ENCODE data around the gene ANKRD16. TPM values are rescaled to one million over a fixed set of nuclear protein-coding genes. Genes with fewer than 3 reads are reported as not detected.

ANKRD16 gene
- total RNA-seq, 1 donor from 2014 or later: 4.9 TPM

DNA sequence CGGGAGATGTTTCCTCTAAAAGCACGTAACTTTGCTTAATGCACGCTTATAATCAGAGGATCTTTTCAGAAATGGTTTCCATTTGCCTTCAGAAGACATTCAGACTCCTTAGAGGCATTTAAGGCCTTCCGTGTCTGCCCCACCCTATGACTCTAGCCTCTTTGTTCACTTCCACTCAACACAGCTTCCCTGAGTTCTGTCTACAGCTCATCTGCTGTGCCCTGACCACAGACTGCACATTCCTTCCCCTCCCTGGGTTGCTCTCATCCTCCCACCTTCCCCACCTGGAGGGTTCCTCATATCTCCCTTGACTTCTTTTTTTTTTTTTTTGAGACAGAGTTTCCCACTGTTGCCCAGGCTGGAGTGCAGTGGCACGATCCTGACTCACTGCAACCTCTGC lies 17.0 kb upstream of the ANKRD16 start:
- H3K36me3 Mint-ChIP-seq (ENCODE audit: low read depth, unreplicated experiment): peaks cover 30% of the 10 kb centered on the region
- H3K27me3 Mint-ChIP-seq (ENCODE audit: low read depth, unreplicated experiment): no peaks in the 10 kb centered on the region
- Histone ChIP-seq H3K4me3 (ENCODE audit: insufficient read depth, low read depth, low read length) (no peak overlapping the region), H3K27me3 (ENCODE audit: insufficient read depth, low read length) (no peaks in the 10 kb centered on the region), H3K27ac (ENCODE audit: low read depth, low read length) (no peak overlapping the region), H3K36me3 (ENCODE audit: insufficient read depth, low read length) (peaks cover 26% of the 10 kb centered on the region), H4K20me1 (ENCODE audit: insufficient read depth, low read length) (peaks cover 28% of the 10 kb centered on the region), H3K9me3 (ENCODE audit: insufficient read depth, low read depth, low read length) (no peaks in the 10 kb centered on the region), H3K9ac (ENCODE audit: low read length) (no peak overlapping the region), H2AFZ (ENCODE audit: low read depth, low read length) (no peak overlapping the region), H3K4me2 (ENCODE audit: low read length) (no peak overlapping the region), H3K4me1 (ENCODE audit: insufficient read depth, low read length) (no peaks in the 10 kb centered on the region), H3K79me2 (ENCODE audit: insufficient read depth, low read length) (peaks cover 37% of the 10 kb centered on the region)
- no peaks in the 10 kb centered on the region for H3K9me3 Mint-ChIP-seq (ENCODE audit: unreplicated experiment)
- no peak for FAIRE-seq
- peaks cover 6% of the 10 kb centered on the region for H3K4me1 Mint-ChIP-seq (ENCODE audit: low read depth, unreplicated experiment)
- DNase-seq (ENCODE audit: low read depth): no peak
- H3K27ac Mint-ChIP-seq (ENCODE audit: unreplicated experiment): no peak overlapping the region
- H3K4me3 Mint-ChIP-seq (ENCODE audit: unreplicated experiment): no peak overlapping the region
- no peak for TF ChIP-seq EZH2 (IDR thresholded peaks at IDR 0.05; ENCODE audit: insufficient read depth, low read length)
- TF ChIP-seq, protein P1, sequence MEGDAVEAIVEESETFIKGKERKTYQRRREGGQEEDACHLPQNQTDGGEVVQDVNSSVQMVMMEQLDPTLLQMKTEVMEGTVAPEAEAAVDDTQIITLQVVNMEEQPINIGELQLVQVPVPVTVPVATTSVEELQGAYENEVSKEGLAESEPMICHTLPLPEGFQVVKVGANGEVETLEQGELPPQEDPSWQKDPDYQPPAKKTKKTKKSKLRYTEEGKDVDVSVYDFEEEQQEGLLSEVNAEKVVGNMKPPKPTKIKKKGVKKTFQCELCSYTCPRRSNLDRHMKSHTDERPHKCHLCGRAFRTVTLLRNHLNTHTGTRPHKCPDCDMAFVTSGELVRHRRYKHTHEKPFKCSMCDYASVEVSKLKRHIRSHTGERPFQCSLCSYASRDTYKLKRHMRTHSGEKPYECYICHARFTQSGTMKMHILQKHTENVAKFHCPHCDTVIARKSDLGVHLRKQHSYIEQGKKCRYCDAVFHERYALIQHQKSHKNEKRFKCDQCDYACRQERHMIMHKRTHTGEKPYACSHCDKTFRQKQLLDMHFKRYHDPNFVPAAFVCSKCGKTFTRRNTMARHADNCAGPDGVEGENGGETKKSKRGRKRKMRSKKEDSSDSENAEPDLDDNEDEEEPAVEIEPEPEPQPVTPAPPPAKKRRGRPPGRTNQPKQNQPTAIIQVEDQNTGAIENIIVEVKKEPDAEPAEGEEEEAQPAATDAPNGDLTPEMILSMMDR (IDR thresholded peaks at IDR 0.05; ENCODE audit: insufficient read depth, low read depth, low read length): no peak

DNA sequence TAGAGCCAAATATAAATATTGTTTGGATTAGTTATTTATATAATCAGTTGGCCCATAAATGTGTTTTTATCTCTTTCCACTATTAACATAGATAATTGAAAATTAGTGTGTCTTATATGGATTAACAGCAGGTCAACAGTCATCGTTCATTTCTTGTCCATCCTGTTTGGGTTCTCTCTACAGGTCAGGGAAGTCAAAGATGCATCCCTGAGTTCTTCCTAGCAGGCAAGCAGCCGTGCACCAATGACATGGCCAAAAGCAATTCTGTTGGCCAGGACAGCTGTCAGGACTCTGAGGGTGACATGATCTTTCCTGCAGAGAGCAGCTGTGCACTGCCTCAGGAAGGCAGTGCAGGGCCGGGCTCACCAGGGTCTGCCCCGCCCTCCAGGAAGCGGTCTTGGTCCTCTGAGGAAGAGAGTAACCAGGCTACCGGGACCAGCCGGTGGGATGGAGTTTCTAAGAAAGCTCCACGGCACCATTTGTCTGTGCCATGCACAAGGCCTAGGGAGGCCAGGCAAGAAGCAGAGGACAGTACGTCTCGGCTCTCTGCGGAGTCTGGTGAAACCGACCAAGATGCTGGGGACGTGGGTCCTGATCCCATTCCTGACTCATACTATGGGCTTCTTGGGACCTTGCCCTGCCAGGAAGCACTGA lies 16.3 kb upstream of the ANKRD16 start:
- H3K27ac ChIP-seq (ENCODE audit: low read depth, low read length): no peak overlapping the region
- H3K4me1 Mint-ChIP-seq (ENCODE audit: low read depth, unreplicated experiment): peaks cover 6% of the 10 kb centered on the region
- no peaks in the 10 kb centered on the region for H3K9me3 Mint-ChIP-seq (ENCODE audit: unreplicated experiment)
- H3K4me3 Mint-ChIP-seq (ENCODE audit: unreplicated experiment): no peak overlapping the region
- H4K20me1 ChIP-seq (ENCODE audit: insufficient read depth, low read length): peaks cover 28% of the 10 kb centered on the region
- H2AFZ ChIP-seq (ENCODE audit: low read depth, low read length): no peak overlapping the region
- H3K36me3 Mint-ChIP-seq (ENCODE audit: low read depth, unreplicated experiment): peaks cover 27% of the 10 kb centered on the region
- no peak for TF ChIP-seq EZH2 (IDR thresholded peaks at IDR 0.05; ENCODE audit: insufficient read depth, low read length)
- TF ChIP-seq, protein P1 (IDR thresholded peaks at IDR 0.05; ENCODE audit: insufficient read depth, low read depth, low read length): no peak
- H3K27ac Mint-ChIP-seq (ENCODE audit: unreplicated experiment): no peak overlapping the region
- H3K4me2 ChIP-seq (ENCODE audit: low read length): no peak overlapping the region
- H3K9ac ChIP-seq (ENCODE audit: low read length): no peak overlapping the region
- H3K27me3 Mint-ChIP-seq (ENCODE audit: low read depth, unreplicated experiment): no peaks in the 10 kb centered on the region
- no peaks in the 10 kb centered on the region for H3K4me1 ChIP-seq (ENCODE audit: insufficient read depth, low read length)
- H3K4me3 ChIP-seq (ENCODE audit: insufficient read depth, low read depth, low read length): no peak overlapping the region
- FAIRE-seq: no peak
- no peak for DNase-seq (ENCODE audit: low read depth)
- H3K79me2 ChIP-seq (ENCODE audit: insufficient read depth, low read length): peaks cover 40% of the 10 kb centered on the region
- no peaks in the 10 kb centered on the region for H3K27me3 ChIP-seq (ENCODE audit: insufficient read depth, low read length)
- no peaks in the 10 kb centered on the region for H3K9me3 ChIP-seq (ENCODE audit: insufficient read depth, low read depth, low read length)
- H3K36me3 ChIP-seq (ENCODE audit: insufficient read depth, low read length): peaks cover 22% of the 10 kb centered on the region

DNA sequence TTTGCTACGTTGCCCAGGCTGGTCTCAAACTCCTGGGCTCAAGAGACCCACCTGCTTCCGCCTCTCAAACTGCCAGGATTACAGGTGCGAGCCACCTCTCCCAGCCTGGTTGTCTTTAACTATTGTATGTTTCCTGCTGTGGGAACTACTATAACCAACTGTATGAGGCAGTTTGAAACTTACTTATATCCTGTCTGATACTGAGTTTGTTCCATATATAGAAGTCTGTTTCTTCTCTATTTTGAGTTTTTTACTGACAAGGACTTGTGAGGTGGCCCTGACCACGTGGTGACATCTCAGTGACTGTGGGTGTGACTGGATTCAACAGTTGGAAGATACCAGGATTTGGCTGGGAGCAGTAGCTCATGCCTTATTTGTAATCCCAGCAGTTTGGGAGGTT lies 14.5 kb upstream of the ANKRD16 start:
- Histone ChIP-seq H3K4me2 (ENCODE audit: low read length) (no peak overlapping the region), H3K27ac (ENCODE audit: low read depth, low read length) (no peak overlapping the region), H2AFZ (ENCODE audit: low read depth, low read length) (no peak overlapping the region), H4K20me1 (ENCODE audit: insufficient read depth, low read length) (peaks cover 44% of the 10 kb centered on the region), H3K27me3 (ENCODE audit: insufficient read depth, low read length) (no peaks in the 10 kb centered on the region), H3K9ac (ENCODE audit: low read length) (no peak overlapping the region), H3K79me2 (ENCODE audit: insufficient read depth, low read length) (peaks cover 57% of the 10 kb centered on the region), H3K36me3 (ENCODE audit: insufficient read depth, low read length) (peaks cover 9% of the 10 kb centered on the region), H3K4me3 (ENCODE audit: insufficient read depth, low read depth, low read length) (no peak overlapping the region), H3K4me1 (ENCODE audit: insufficient read depth, low read length) (no peaks in the 10 kb centered on the region), H3K9me3 (ENCODE audit: insufficient read depth, low read depth, low read length) (no peaks in the 10 kb centered on the region)
- FAIRE-seq: no peak
- Mint-ChIP-seq H3K9me3 (ENCODE audit: unreplicated experiment) (no peaks in the 10 kb centered on the region), H3K4me3 (ENCODE audit: unreplicated experiment) (no peak overlapping the region), H3K27ac (ENCODE audit: unreplicated experiment) (no peak overlapping the region), H3K36me3 (ENCODE audit: low read depth, unreplicated experiment) (peaks cover 25% of the 10 kb centered on the region), H3K27me3 (ENCODE audit: low read depth, unreplicated experiment) (no peaks in the 10 kb centered on the region), H3K4me1 (ENCODE audit: low read depth, unreplicated experiment) (peaks cover 4% of the 10 kb centered on the region)
- no peak for DNase-seq (ENCODE audit: low read depth)
- TF ChIP-seq, protein P1 (IDR thresholded peaks at IDR 0.05; ENCODE audit: insufficient read depth, low read depth, low read length): no peak
- TF ChIP-seq EZH2 (IDR thresholded peaks at IDR 0.05; ENCODE audit: insufficient read depth, low read length): no peak

All from astrocyte (in vitro differentiated cells and primary cell).